Activated CD8-positive, alpha-beta memory T cell treated with anti-CD3 and anti-CD28 coated beads, Interleukin-2, amount 50 U/mL, for 4 hours (primary cell): Measurements from ENCODE around the gene RFX3.

Experiments
- DNase-seq: peaks from one replicate; pipeline ENCODE4 v3.0.0-alpha.2; 2020

Gene RFX3

GRCh38 chr9:3189113-3189861 is 336.5 kb downstream of the RFX3 start:
- no peak for DNase-seq

- DNase-seq: no peak
These were observed 339.1 kb downstream of the RFX3 start for GRCh38 chr9:3186751-3187150.

- no peak for DNase-seq
These were observed 344.5 kb downstream of the RFX3 start for GRCh38 chr9:3181049-3181953.

GRCh38 chr9:3180696-3181048 is 345.1 kb downstream of the RFX3 start:
- DNase-seq: no peak

GRCh38 chr9:3179711-3180110 is 346.1 kb downstream of the RFX3 start:
- DNase-seq: no peak

GRCh38 chr9:3177936-3178335 is 347.9 kb downstream of the RFX3 start:
- no peak for DNase-seq

GRCh38 chr9:3177146-3177761 is 348.5 kb downstream of the RFX3 start:
- DNase-seq: no peak

- DNase-seq: no peak
These were observed 352.4 kb downstream of the RFX3 start for GRCh38 chr9:3173374-3173773.

- DNase-seq: no peak
These were observed 355.0 kb downstream of the RFX3 start for GRCh38 chr9:3170819-3171218.
